HCT116 (cell line): ENCODE results near the gene MOB3B. TPM values are rescaled to one million over a fixed set of nuclear protein-coding genes. Genes with fewer than 3 reads are reported as not detected.
A peak's percentile ranks its signal among the peaks of the same experiment; 100 is the strongest.

Source experiments
- ATAC-seq: fragments of 200-7000 bp; cut with Tn5 transposase; 2 replicates; pipeline ENCODE4 v1.9.1; 2020; ENCODE audit warnings: mild to moderate bottlenecking, moderate library complexity
- BruUV-seq: library from RNA; stranded (reverse); fragments of 400-500 nt; replicated peaks from 2 replicates; lab custom pipeline; 2021; lab: Mats Ljungman, UMichigan
- CTCF ChIA-PET: fragments of 300-600 bp; sonication (Branson Sonifier 250); formaldehyde crosslinking; loops from one replicate; lab custom pipeline; 2021; ENCODE audit warnings: antibody characterized with exemption; lab: Charles Lee
- POLR2A ChIA-PET: fragments of 300-600, 350-600 bp; sonication (Branson Sonifier 250); formaldehyde crosslinking; loops from one replicate; lab custom pipeline; 2021; ENCODE audit warnings: antibody characterized with exemption; lab: Charles Lee
- RAD21 ChIA-PET, 2 experiments: fragments of 300-600 bp; sonication (Branson Sonifier 250); formaldehyde crosslinking; loops; one replicate each; lab custom pipeline; 2023; ENCODE audit warnings: low total read pairs in 2 of 2; ENCODE audit not compliant: uncharacterized antibody in 2 of 2, unreplicated experiment in 2 of 2, low non-redundant PET in 1 of 2; lab: Charles Lee
- DNase-seq: peaks from one replicate; pipeline ENCODE4 v3.0.0-alpha.2; 2010; ENCODE audit warnings: low read depth, low spot score
- H2AFZ ChIP-seq: fragments of 200-600 bp; shearing (Covaris generic), sonication (generic); 2 replicates; pipeline ENCODE4 v1.6.1; 2017; ENCODE audit warnings: low read depth, mixed run types, mixed read lengths, antibody characterized with exemption, low read length; ENCODE audit not compliant: poor library complexity, severe bottlenecking
- H3K27ac ChIP-seq: 2 replicates; pipeline ENCODE4 v1.5.1; 2012; ENCODE audit warnings: low read depth, low read length
- H3K27me3 ChIP-seq: fragments of 200-600 bp; sonication (generic); 2 replicates; pipeline ENCODE4 v1.6.1; 2016; ENCODE audit warnings: mixed run types, low read length, mixed read lengths; ENCODE audit not compliant: insufficient read depth
- H3K36me3 ChIP-seq, 2 experiments: fragments of 200-500 bp in 1 of 2; fragments of 200-600 bp in 1 of 2; sonication (Bioruptor generic) in 1 of 2; sonication (generic) in 1 of 2; 2 replicates each; pipeline versions ENCODE4 v1.5.1 to v1.6.1; 2014 to 2016; ENCODE audit warnings: low read length in 2 of 2, inconsistent platforms in 1 of 2, mixed read lengths in 1 of 2, mixed run types in 1 of 2; ENCODE audit not compliant: insufficient read depth in 2 of 2, control insufficient read depth in 1 of 2
- H3K4me1 ChIP-seq, 2 experiments: fragments of 200-600 bp in 1 of 2; sonication (generic) in 1 of 2; 2 replicates each; pipeline versions ENCODE4 v1.5.1 to v1.6.1; 2012 to 2017; ENCODE audit warnings: low read length in 2 of 2, inconsistent platforms in 1 of 2, mild to moderate bottlenecking in 1 of 2, mixed read lengths in 1 of 2, mixed run types in 1 of 2, moderate library complexity in 1 of 2; ENCODE audit not compliant: insufficient read depth in 2 of 2, control insufficient read depth in 1 of 2
- H3K4me2 ChIP-seq: fragments of 200-600 bp; sonication (generic); 2 replicates; pipeline ENCODE4 v1.6.1; 2017; ENCODE audit warnings: mixed run types, low read length, mixed read lengths
- H3K4me3 ChIP-seq, 2 experiments: fragments of 200-600 bp in 1 of 2; sonication (generic) in 1 of 2; replicated peaks in 1 of 2; 2 replicates each; pipeline ENCODE4 v1.5.1; 2011 to 2016; ENCODE audit warnings: low read length in 2 of 2, control low read depth in 1 of 2, low read depth in 1 of 2, mild to moderate bottlenecking in 1 of 2, mixed read lengths in 1 of 2, mixed run types in 1 of 2
- H3K79me2 ChIP-seq: fragments of 200-600 bp; sonication (generic); 2 replicates; pipeline ENCODE4 v1.6.1; 2017; ENCODE audit warnings: mild to moderate bottlenecking, mixed run types, low read length, moderate library complexity, mixed read lengths; ENCODE audit not compliant: insufficient read depth
- H3K9ac ChIP-seq: fragments of 200-600 bp; sonication (generic); 2 replicates; pipeline ENCODE4 v1.6.1; 2016; ENCODE audit warnings: low read length, mixed read lengths
- H3K9me2 ChIP-seq: fragments of 200-600 bp; sonication (generic), shearing (Covaris generic); 2 replicates; pipeline ENCODE4 v1.6.1; 2017; ENCODE audit warnings: mixed run types, mild to moderate bottlenecking, moderate library complexity; ENCODE audit not compliant: insufficient read depth
- H3K9me3 ChIP-seq, 2 experiments: fragments of 200-500 bp in 1 of 2; fragments of 200-600 bp in 1 of 2; sonication (Bioruptor generic) in 1 of 2; sonication (generic) in 1 of 2; 2 replicates each; pipeline ENCODE4 v1.6.1; 2014 to 2017; ENCODE audit warnings: low read length in 2 of 2, mixed read lengths in 2 of 2, inconsistent platforms in 1 of 2, low read depth in 1 of 2, mild to moderate bottlenecking in 1 of 2, mixed run types in 1 of 2, moderate library complexity in 1 of 2; ENCODE audit not compliant: control insufficient read depth in 1 of 2, insufficient read depth in 1 of 2
- H4K20me1 ChIP-seq: fragments of 200-600 bp; sonication (generic), shearing (Covaris generic); 2 replicates; pipeline ENCODE4 v1.6.1; 2017; ENCODE audit warnings: mixed run types, mild to moderate bottlenecking, moderate library complexity; ENCODE audit not compliant: insufficient read depth
- CEBPB ChIP-seq: IDR thresholded peaks from 2 replicates; pipeline ENCODE4 v1.6.1; 2012; ENCODE audit warnings: low read depth
- EGR1 ChIP-seq: IDR thresholded peaks from 2 replicates; pipeline ENCODE4 v1.6.1; 2012; ENCODE audit warnings: low read depth
- EZH2 ChIP-seq: fragments of 200-600 bp; sonication (generic); IDR thresholded peaks from 2 replicates; pipeline ENCODE4 v1.6.1; 2017; ENCODE audit warnings: antibody characterized with exemption, mixed run types
- POLR2A ChIP-seq: IDR thresholded peaks from 2 replicates; pipeline ENCODE4 v1.7.0; 2011; ENCODE audit warnings: borderline replicate concordance; ENCODE audit not compliant: insufficient read depth, insufficient read length; ENCODE audit errors: extremely low read depth
- SIN3A ChIP-seq: IDR thresholded peaks from 2 replicates; pipeline ENCODE4 v1.6.1; 2012; ENCODE audit warnings: low read depth
- SP1 ChIP-seq: IDR thresholded peaks from 2 replicates; pipeline ENCODE4 v1.6.1; 2012; ENCODE audit warnings: low read depth
- ZBTB33 ChIP-seq: IDR thresholded peaks from 2 replicates; pipeline ENCODE4 v1.6.1; 2011; ENCODE audit warnings: mild to moderate bottlenecking, low read length, moderate library complexity; ENCODE audit not compliant: insufficient replicate concordance; ENCODE audit errors: extremely low read depth
- intact Hi-C: fragments of 100-400 bp; cut with micrococcal nuclease; formaldehyde crosslinking; loops from 2 replicates; pipeline ENCODE4 v1.10.0; 2022
- total RNA-seq: library from RNA; stranded (reverse); gene quantifications from one replicate; pipeline ENCODE4 v1.2.1, GENCODE V29; 2021; ENCODE audit not compliant: unreplicated experiment
- TF ChIP-seq, protein P1 (sequence below): IDR thresholded peaks from 2 replicates; pipeline ENCODE4 v1.6.1; 2012; ENCODE audit warnings: low read depth

MOB3B gene
- total RNA-seq, 1 experiment from 2014 or later = 1.2 TPM

DNA sequence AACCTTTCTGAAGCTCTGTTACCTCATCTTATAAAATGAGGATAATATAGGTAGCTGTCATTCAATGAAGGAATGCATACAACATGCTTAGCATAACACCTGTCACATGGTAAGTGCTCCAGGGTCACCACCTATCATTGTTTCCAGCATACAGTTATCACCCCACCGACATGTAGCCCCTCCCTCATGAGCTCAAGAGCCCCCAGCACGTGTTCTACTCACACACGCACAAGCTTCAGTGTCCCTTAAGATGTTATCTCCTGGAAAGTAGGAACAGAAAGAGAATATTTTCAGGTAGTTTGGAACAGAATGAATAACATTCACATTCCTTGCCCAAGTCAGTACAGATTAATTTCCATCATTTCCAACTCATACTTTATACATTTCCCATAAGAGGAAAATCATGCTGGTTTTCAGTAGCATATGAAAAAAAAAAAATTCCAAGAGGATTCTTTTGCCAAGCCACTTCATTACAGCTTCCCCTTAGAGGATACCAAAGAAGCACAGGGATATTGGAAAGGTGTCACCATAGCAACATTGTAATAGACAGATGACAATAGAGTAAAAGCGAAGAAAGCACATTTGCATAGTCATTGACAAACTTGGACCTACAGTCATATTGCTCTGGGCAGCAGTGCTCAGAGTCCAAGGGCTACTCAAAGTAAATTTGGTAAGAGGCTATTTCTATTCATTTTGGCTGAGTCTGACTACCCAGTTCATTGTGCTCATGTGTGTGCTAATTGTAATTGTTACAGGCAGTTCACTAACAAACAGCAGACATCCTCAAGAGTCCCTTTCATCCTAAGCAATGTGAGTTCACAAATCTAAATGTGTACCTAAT lies 1.5 kb upstream of the MOB3B start:
- Histone ChIP-seq H3K9me2 (no peaks in the 10 kb centered on the region), H3K36me3 (no peaks in the 10 kb centered on the region), H3K27ac (no peak overlapping the region), H3K9me3 (no peaks in the 10 kb centered on the region), H3K4me2 (no peak overlapping the region), H2AFZ (no peak overlapping the region), H4K20me1 (no peaks in the 10 kb centered on the region), H3K9ac (no peak overlapping the region), H3K79me2 (no peaks in the 10 kb centered on the region), H3K4me3 (no peak overlapping the region), H3K27me3 (no peaks in the 10 kb centered on the region; the same call in 1 of the 2 replicates), H3K4me1 (peaks cover 0 to 16% of the 10 kb centered on the region in 2 experiments; a peak in 1 of 4 replicates)
- no TSS peak for BruUV-seq
- intact Hi-C loops = no loop called here
- TF ChIP-seq, protein P1, sequence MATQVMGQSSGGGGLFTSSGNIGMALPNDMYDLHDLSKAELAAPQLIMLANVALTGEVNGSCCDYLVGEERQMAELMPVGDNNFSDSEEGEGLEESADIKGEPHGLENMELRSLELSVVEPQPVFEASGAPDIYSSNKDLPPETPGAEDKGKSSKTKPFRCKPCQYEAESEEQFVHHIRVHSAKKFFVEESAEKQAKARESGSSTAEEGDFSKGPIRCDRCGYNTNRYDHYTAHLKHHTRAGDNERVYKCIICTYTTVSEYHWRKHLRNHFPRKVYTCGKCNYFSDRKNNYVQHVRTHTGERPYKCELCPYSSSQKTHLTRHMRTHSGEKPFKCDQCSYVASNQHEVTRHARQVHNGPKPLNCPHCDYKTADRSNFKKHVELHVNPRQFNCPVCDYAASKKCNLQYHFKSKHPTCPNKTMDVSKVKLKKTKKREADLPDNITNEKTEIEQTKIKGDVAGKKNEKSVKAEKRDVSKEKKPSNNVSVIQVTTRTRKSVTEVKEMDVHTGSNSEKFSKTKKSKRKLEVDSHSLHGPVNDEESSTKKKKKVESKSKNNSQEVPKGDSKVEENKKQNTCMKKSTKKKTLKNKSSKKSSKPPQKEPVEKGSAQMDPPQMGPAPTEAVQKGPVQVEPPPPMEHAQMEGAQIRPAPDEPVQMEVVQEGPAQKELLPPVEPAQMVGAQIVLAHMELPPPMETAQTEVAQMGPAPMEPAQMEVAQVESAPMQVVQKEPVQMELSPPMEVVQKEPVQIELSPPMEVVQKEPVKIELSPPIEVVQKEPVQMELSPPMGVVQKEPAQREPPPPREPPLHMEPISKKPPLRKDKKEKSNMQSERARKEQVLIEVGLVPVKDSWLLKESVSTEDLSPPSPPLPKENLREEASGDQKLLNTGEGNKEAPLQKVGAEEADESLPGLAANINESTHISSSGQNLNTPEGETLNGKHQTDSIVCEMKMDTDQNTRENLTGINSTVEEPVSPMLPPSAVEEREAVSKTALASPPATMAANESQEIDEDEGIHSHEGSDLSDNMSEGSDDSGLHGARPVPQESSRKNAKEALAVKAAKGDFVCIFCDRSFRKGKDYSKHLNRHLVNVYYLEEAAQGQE = no peak
- DNase-seq = no peak
- ChIA-PET RAD21 (no interaction called here), CTCF (no interaction called here), POLR2A (no interaction called here)
- no peak for ATAC-seq

- Histone ChIP-seq H2AFZ (peak overlapping the region; percentile 77), H3K9ac (peak overlapping the region; percentile 35), H3K79me2 (no peaks in the 10 kb centered on the region), H3K27me3 (no peaks in the 10 kb centered on the region; the same call in 1 of the 2 replicates), H3K4me2 (peak overlapping the region; percentile 92), H4K20me1 (no peaks in the 10 kb centered on the region), H3K36me3 (no peaks in the 10 kb centered on the region), H3K9me2 (no peaks in the 10 kb centered on the region), H3K4me3 (peak overlapping the region; percentile 50 to 62), H3K9me3 (no peaks in the 10 kb centered on the region), H3K4me1 (peaks cover 0 to 16% of the 10 kb centered on the region in 2 experiments; a peak in 1 of 4 replicates), H3K27ac (no peak overlapping the region; the same call in 1 of the 2 replicates)
- peak; percentile 57 for ATAC-seq
- intact Hi-C loops = loop anchor here (1.0 kb wide), 1 partner anchor 196 kb away; no protein-coding TSS in a partner anchor
- BruUV-seq = no TSS peak
- ChIA-PET CTCF (interaction anchor here (1.1 to 1.7 kb wide), 2 partner anchors 195 to 196 kb away, joined by 7 to 17 read pairs; no protein-coding TSS in a partner anchor), RAD21 (interaction anchor here (0.8 to 0.9 kb wide), 2 partner anchors 196 kb away, joined by 4 to 7 read pairs; no protein-coding TSS in a partner anchor), POLR2A (no interaction called here)
- no peak for DNase-seq
- TF ChIP-seq EGR1 = no peak
- no peak for TF ChIP-seq ZBTB33
- TF ChIP-seq POLR2A = no peak
- no peak for TF ChIP-seq SIN3A
- TF ChIP-seq SP1 = no peak
- no peak for TF ChIP-seq EZH2
- TF ChIP-seq CEBPB = no peak
Observed at GRCh38 chr9:27528886-27529315, 713 bp downstream of the MOB3B start.
